Trophoblast cell (in vitro differentiated cells and primary cell): ENCODE measurements around the gene COL4A2.

Experiments
- DNase-seq, 2 donors: peaks; one replicate each; pipeline ENCODE4 v3.0.0-alpha.2; 2016
- H2AFZ ChIP-seq: 2 replicates; pipeline ENCODE4 v1.6.1; 2013; ENCODE audit warnings: low read length, moderate library complexity, mild to moderate bottlenecking; ENCODE audit not compliant: insufficient read depth, poor library complexity
- H2AK5ac ChIP-seq: 2 replicates; pipeline ENCODE4 v1.6.1; 2013; ENCODE audit warnings: mild to moderate bottlenecking, low read length
- H2BK120ac ChIP-seq: 2 replicates; pipeline ENCODE4 v1.6.1; 2013; ENCODE audit warnings: low read length, mild to moderate bottlenecking, moderate library complexity; ENCODE audit not compliant: insufficient read depth, poor library complexity
- H2BK12ac ChIP-seq: 2 replicates; pipeline ENCODE4 v1.6.1; 2013; ENCODE audit warnings: mild to moderate bottlenecking, low read length, moderate library complexity
- H2BK5ac ChIP-seq: 2 replicates; pipeline ENCODE4 v1.6.1; 2013; ENCODE audit warnings: low read length, low read depth, moderate library complexity, mild to moderate bottlenecking; ENCODE audit not compliant: poor library complexity
- H3K14ac ChIP-seq: 2 replicates; pipeline ENCODE4 v1.6.1; 2013; ENCODE audit warnings: mild to moderate bottlenecking, low read length
- H3K18ac ChIP-seq: 2 replicates; pipeline ENCODE4 v1.6.1; 2013; ENCODE audit warnings: mild to moderate bottlenecking, low read length
- H3K23ac ChIP-seq: 2 replicates; pipeline ENCODE4 v1.6.1; 2013; ENCODE audit warnings: low read length
- H3K27ac ChIP-seq: 2 replicates; pipeline ENCODE4 v1.5.1; 2013; ENCODE audit warnings: low read depth, mild to moderate bottlenecking, inconsistent platforms, low read length, moderate library complexity
- H3K27me3 ChIP-seq: 2 replicates; pipeline ENCODE4 v1.6.1; 2013; ENCODE audit warnings: inconsistent platforms, mild to moderate bottlenecking, low read length, moderate library complexity; ENCODE audit not compliant: insufficient read depth
- H3K36me3 ChIP-seq, 2 experiments: 1 replicate in 1 of 2; 2 replicates in 1 of 2; pipeline ENCODE4 v1.6.1; 2013; ENCODE audit warnings: low read length in 2 of 2, mild to moderate bottlenecking in 2 of 2, moderate library complexity in 1 of 2; ENCODE audit not compliant: insufficient read depth in 2 of 2, control insufficient read depth in 1 of 2
- H3K4ac ChIP-seq: 2 replicates; pipeline ENCODE4 v1.6.1; 2013; ENCODE audit warnings: low read depth, mild to moderate bottlenecking, low read length, moderate library complexity
- H3K4me1 ChIP-seq, 2 experiments: 1 replicate in 1 of 2; 2 replicates in 1 of 2; pipeline ENCODE4 v1.6.1; 2013; ENCODE audit warnings: low read length in 2 of 2, mild to moderate bottlenecking in 2 of 2, moderate library complexity in 1 of 2; ENCODE audit not compliant: insufficient read depth in 2 of 2, control insufficient read depth in 1 of 2
- H3K4me2 ChIP-seq: 2 replicates; pipeline ENCODE4 v1.6.1; 2013; ENCODE audit warnings: inconsistent platforms, mild to moderate bottlenecking, low read length, moderate library complexity
- H3K4me3 ChIP-seq: 2 replicates; pipeline ENCODE4 v1.5.1; 2013; ENCODE audit warnings: mild to moderate bottlenecking, low read depth, low read length, inconsistent platforms
- H3K79me1 ChIP-seq: one replicate; pipeline ENCODE4 v1.6.1; 2013; ENCODE audit warnings: low read length
- H3K79me2 ChIP-seq: 2 replicates; pipeline ENCODE4 v1.6.1; 2013; ENCODE audit warnings: low read length, mild to moderate bottlenecking; ENCODE audit not compliant: control insufficient read depth, insufficient read depth, poor library complexity
- H3K9ac ChIP-seq: 2 replicates; pipeline ENCODE4 v1.6.1; 2013; ENCODE audit warnings: mild to moderate bottlenecking, low read length
- H3K9me3 ChIP-seq: 2 replicates; pipeline ENCODE4 v1.6.1; 2013; ENCODE audit warnings: low read depth, mild to moderate bottlenecking, control low read depth, inconsistent platforms, low read length; ENCODE audit not compliant: insufficient read depth
- H4K12ac ChIP-seq: 2 replicates; pipeline ENCODE4 v1.6.1; 2013; ENCODE audit warnings: low read depth, mild to moderate bottlenecking, low read length, moderate library complexity
- H4K8ac ChIP-seq: 2 replicates; pipeline ENCODE4 v1.6.1; 2013; ENCODE audit warnings: low read depth, mild to moderate bottlenecking, low read length, moderate library complexity
- H4K91ac ChIP-seq: one replicate; pipeline ENCODE4 v1.6.1; 2013; ENCODE audit warnings: low read depth, mild to moderate bottlenecking, low read length, moderate library complexity
- WGBS: extraction: QIAGEN DNeasy Blood & Tissue Kit; methylation state at CpG from one replicate; pipeline ENCODE4 v1.1.7; 2013; ENCODE audit warnings: missing lambda C conversion rate; ENCODE audit not compliant: insufficient read length, insufficient coverage; ENCODE audit errors: extremely low coverage; 5-methylcytosine and 5-hydroxymethylcytosine counted together

COL4A2 gene

GRCh38 chr13:110323172-110323891, 16.2 kb downstream of the COL4A2 start:
- no peak overlapping the region for H3K23ac ChIP-seq
- H3K4me2 ChIP-seq = no peak overlapping the region
- no peak overlapping the region for H4K12ac ChIP-seq
- no peak overlapping the region for H2AK5ac ChIP-seq
- WGBS = no CpG with 5 or more reads among the region's 8 CpGs
- no peak overlapping the region for H3K27ac ChIP-seq
- no peak overlapping the region for H3K9ac ChIP-seq
- peaks cover 6% of the 10 kb centered on the region for H3K79me1 ChIP-seq
- peaks cover 16 to 46% of the 10 kb centered on the region in 2 experiments for H3K4me1 ChIP-seq
- peak; percentile 54 to 74 for DNase-seq
- H3K4me3 ChIP-seq = no peak overlapping the region
- no peak overlapping the region for H2BK5ac ChIP-seq
- no peaks in the 10 kb centered on the region for H3K27me3 ChIP-seq
- no peak overlapping the region for H3K4ac ChIP-seq
- no peak overlapping the region for H2BK12ac ChIP-seq
- H3K9me3 ChIP-seq = peaks cover 3% of the 10 kb centered on the region
- no peak overlapping the region for H2BK120ac ChIP-seq
- peaks cover 27 to 29% of the 10 kb centered on the region in 2 experiments for H3K36me3 ChIP-seq
- peak overlapping the region; percentile 11 for H3K18ac ChIP-seq
- H3K79me2 ChIP-seq = peaks cover 7% of the 10 kb centered on the region
- no peak overlapping the region for H2AFZ ChIP-seq
- H4K91ac ChIP-seq = no peak overlapping the region
- no peak overlapping the region for H3K14ac ChIP-seq
- H4K8ac ChIP-seq = no peak overlapping the region

- WGBS = no CpG with 5 or more reads among the region's 10 CpGs
- H2BK5ac ChIP-seq = no peak overlapping the region
Observed at GRCh38 chr13:110324026-110324749, 17.1 kb downstream of the COL4A2 start.

GRCh38 chr13:110326263-110326904, 19.3 kb downstream of the COL4A2 start:
- Histone ChIP-seq H3K79me2 (peaks cover 7% of the 10 kb centered on the region), H2AFZ (no peak overlapping the region), H4K12ac (no peak overlapping the region), H3K36me3 (peaks cover 38 to 41% of the 10 kb centered on the region in 2 experiments), H3K9ac (no peak overlapping the region), H2BK12ac (no peak overlapping the region), H3K4me2 (no peak overlapping the region), H4K8ac (no peak overlapping the region), H2BK5ac (no peak overlapping the region), H2AK5ac (no peak overlapping the region), H3K9me3 (peaks cover 3% of the 10 kb centered on the region), H3K27me3 (no peaks in the 10 kb centered on the region), H3K23ac (no peak overlapping the region), H3K27ac (no peak overlapping the region), H3K4me3 (no peak overlapping the region), H2BK120ac (no peak overlapping the region), H4K91ac (no peak overlapping the region), H3K4ac (peak overlapping the region; percentile 5), H3K14ac (peak overlapping the region; percentile 5), H3K4me1 (peaks cover 14 to 42% of the 10 kb centered on the region in 2 experiments), H3K18ac (peak overlapping the region; percentile 62), H3K79me1 (peaks cover 2% of the 10 kb centered on the region)
- DNase-seq = no peak
- no CpG with 5 or more reads among the region's 12 CpGs for WGBS

More at GRCh38 chr13:110324026-110324749, 17.1 kb downstream of the COL4A2 start:
- Histone ChIP-seq H4K8ac (no peak overlapping the region), H3K4ac (peak overlapping the region; percentile 19), H2AK5ac (no peak overlapping the region), H3K79me1 (peaks cover 6% of the 10 kb centered on the region), H3K18ac (peak overlapping the region; percentile 73), H4K91ac (no peak overlapping the region), H3K36me3 (peaks cover 28 to 31% of the 10 kb centered on the region in 2 experiments), H3K14ac (no peak overlapping the region), H3K4me1 (peaks cover 11 to 42% of the 10 kb centered on the region in 2 experiments), H3K23ac (no peak overlapping the region), H3K4me2 (no peak overlapping the region), H3K27ac (no peak overlapping the region), H2BK120ac (no peak overlapping the region), H3K27me3 (no peaks in the 10 kb centered on the region), H2BK12ac (no peak overlapping the region), H3K9me3 (peaks cover 3% of the 10 kb centered on the region), H3K79me2 (peaks cover 7% of the 10 kb centered on the region), H3K4me3 (no peak overlapping the region), H3K9ac (no peak overlapping the region), H2AFZ (peak overlapping the region; percentile 31), H4K12ac (no peak overlapping the region)
- DNase-seq = no peak

- Histone ChIP-seq H2AK5ac (no peak overlapping the region), H3K9ac (no peak overlapping the region), H3K27me3 (no peaks in the 10 kb centered on the region), H4K91ac (no peak overlapping the region), H3K4me3 (no peak overlapping the region), H2BK5ac (no peak overlapping the region), H3K14ac (no peak overlapping the region), H4K12ac (no peak overlapping the region), H3K18ac (peak overlapping the region; percentile 37), H3K4ac (no peak overlapping the region), H3K79me2 (peaks cover 7% of the 10 kb centered on the region), H3K79me1 (peaks cover 2% of the 10 kb centered on the region), H3K36me3 (peaks cover 37 to 40% of the 10 kb centered on the region in 2 experiments), H2AFZ (no peak overlapping the region), H2BK120ac (no peak overlapping the region), H3K4me2 (no peak overlapping the region), H3K27ac (no peak overlapping the region), H3K23ac (no peak overlapping the region), H2BK12ac (peak overlapping the region; percentile 15), H4K8ac (no peak overlapping the region), H3K9me3 (peaks cover 2% of the 10 kb centered on the region), H3K4me1 (peaks cover 14 to 41% of the 10 kb centered on the region in 2 experiments)
- DNase-seq = no peak
- WGBS = no CpG with 5 or more reads among the region's 7 CpGs
Observed at GRCh38 chr13:110327051-110327721, 20.1 kb downstream of the COL4A2 start.
